GM13976 (cell line): ENCODE measurements around the gene GRM1.

ENCODE experiments used
- DNase-seq: peaks from one replicate; pipeline ENCODE4 v3.0.0; 2012; ENCODE audit warnings: low spot score
- in situ Hi-C: fragments of 300-500 bp; cut with MboI; formaldehyde crosslinking; loops from one replicate; pipeline ENCODE4 v1.12.0; 2022; ENCODE audit warnings: low sequenced_read_pairs, mixed read lengths, inconsistent platforms; ENCODE audit not compliant: unreplicated experiment
- TF ChIP-seq, protein P1 (sequence below): IDR thresholded peaks from 2 replicates; pipeline ENCODE4 v1.5.1; 2012; ENCODE audit warnings: borderline replicate concordance, mild to moderate bottlenecking; ENCODE audit not compliant: insufficient read depth; ENCODE audit errors: extremely low read depth, missing control alignments, control extremely low read depth

GRM1 gene

DNA sequence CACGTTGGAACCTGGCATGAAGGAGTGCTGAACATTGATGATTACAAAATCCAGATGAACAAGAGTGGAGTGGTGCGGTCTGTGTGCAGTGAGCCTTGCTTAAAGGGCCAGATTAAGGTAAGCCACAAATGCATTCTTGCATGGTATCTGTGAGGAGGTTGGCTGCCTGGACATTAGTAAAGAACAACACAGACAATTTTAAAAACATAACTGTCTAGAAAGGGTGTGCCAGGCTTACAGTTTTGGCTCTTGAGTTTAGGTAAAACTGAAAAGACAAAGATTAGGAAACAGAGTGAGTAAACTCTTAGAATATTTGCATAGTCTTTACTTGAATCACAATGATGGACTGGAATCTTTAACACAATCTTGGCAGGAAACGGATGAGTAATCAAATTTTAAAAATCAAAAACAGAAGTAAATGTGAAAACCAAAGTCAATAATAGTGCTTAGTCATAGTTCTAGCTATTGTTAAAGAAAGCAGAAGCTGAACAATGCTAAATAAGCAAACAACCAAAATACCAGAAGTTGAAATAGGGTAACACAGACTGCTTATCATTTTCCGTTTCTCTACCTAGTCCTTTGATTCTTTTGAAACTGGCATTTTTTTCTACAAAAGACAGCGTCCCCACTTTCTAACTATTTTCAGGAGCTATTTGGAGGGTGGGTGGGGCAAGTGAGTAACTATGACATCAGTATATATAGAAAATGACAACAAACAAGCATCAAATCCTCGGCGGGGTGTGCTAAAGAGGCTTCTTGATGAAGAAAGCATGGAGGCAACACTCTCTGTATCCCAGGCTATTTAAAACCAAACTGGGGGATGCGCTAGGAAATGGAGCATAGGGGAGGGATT, 328.9 kb downstream of the GRM1 start:
- in situ Hi-C loops: no loop called here
- no peak for DNase-seq
- TF ChIP-seq, protein P1, sequence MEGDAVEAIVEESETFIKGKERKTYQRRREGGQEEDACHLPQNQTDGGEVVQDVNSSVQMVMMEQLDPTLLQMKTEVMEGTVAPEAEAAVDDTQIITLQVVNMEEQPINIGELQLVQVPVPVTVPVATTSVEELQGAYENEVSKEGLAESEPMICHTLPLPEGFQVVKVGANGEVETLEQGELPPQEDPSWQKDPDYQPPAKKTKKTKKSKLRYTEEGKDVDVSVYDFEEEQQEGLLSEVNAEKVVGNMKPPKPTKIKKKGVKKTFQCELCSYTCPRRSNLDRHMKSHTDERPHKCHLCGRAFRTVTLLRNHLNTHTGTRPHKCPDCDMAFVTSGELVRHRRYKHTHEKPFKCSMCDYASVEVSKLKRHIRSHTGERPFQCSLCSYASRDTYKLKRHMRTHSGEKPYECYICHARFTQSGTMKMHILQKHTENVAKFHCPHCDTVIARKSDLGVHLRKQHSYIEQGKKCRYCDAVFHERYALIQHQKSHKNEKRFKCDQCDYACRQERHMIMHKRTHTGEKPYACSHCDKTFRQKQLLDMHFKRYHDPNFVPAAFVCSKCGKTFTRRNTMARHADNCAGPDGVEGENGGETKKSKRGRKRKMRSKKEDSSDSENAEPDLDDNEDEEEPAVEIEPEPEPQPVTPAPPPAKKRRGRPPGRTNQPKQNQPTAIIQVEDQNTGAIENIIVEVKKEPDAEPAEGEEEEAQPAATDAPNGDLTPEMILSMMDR: no peak

DNA sequence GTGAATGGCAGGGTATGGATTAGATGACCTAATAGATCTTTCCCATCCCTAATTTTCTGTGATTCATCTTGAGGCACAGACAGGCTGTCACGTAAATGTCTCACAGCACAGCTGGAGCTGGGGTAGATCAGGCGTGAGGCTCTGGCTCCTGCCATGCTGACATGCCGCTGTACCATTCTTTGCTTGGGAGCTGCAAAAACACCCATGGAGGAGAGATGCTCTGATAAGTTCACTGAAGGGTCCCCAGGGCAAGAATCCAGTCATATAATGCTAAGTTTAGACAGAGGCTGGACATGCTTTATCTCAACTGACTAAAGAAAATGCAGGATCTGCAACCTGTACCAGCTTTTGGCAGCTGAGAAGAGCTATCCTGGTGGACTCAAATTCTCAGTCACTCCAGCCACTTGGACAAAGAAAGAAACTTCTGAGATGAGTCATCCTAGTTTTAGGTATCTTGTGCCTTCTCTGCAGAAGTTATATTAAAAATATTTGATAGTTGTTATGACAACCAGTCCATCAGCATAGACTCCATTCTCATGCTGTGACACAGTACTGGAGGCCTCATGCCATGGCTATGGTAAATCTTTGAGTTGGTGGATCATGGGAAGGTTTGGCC, 329.7 kb downstream of the GRM1 start:
- TF ChIP-seq, protein P1: no peak
- no peak for DNase-seq
- in situ Hi-C loops: no loop called here

DNA sequence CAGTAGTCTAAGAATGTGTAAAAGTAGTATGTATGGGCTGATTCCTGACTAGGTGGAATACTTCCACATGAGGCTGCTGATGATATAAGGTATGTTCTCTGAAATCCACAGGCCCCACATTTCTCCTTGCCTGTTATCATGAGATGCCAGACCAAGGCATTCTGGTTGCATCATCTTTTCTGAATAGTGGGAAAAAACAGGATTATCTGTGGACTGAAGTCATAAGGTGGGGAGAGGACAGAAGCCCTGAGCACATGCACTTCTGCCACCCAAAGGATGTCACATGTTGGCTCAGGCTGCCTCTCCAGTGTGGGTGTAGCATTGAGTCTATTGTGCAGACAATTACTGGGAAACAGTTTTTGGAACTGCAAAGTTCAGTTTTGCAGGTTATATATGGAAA, 330.3 kb downstream of the GRM1 start:
- in situ Hi-C loops: no loop called here
- TF ChIP-seq, protein P1: no peak
- DNase-seq: no peak

DNA sequence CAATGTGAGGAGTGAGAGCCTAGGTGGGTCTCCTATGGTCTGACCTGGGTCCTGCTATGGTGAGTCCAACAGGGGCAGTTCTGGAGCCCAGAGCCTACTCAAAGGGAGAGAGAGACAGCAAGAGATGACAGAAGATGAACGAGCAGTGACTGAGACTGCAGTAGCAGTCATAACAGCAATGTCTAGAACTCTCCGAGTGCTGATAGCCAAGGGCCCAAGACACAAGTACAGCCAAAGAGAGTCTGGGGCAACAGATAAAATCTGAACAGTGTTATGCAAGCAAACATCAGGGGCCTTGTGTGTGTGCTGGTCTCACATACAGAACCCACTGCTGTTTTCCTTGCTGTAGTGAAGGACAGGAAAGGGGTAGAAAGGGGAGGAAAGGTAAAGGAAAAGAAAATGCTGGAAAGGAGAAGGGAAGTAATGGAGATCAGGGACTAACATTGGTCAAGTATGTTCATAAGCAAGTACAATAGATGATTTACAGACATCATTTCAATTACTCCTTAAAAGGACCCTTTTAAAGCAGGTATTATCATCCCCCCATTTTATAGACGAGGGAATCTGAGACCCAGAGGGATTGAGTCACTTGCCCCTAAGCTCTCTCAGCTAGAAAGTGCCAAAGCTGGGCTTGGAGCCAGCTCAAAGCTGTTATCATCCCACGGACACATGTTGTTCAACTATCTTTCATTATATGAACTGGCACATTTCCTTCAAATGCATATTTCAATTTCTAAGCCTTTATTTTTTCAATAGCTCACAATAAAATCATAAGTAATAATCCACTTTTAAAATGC, 332.5 kb downstream of the GRM1 start:
- in situ Hi-C loops: no loop called here
- TF ChIP-seq, protein P1: no peak
- DNase-seq: no peak

DNA sequence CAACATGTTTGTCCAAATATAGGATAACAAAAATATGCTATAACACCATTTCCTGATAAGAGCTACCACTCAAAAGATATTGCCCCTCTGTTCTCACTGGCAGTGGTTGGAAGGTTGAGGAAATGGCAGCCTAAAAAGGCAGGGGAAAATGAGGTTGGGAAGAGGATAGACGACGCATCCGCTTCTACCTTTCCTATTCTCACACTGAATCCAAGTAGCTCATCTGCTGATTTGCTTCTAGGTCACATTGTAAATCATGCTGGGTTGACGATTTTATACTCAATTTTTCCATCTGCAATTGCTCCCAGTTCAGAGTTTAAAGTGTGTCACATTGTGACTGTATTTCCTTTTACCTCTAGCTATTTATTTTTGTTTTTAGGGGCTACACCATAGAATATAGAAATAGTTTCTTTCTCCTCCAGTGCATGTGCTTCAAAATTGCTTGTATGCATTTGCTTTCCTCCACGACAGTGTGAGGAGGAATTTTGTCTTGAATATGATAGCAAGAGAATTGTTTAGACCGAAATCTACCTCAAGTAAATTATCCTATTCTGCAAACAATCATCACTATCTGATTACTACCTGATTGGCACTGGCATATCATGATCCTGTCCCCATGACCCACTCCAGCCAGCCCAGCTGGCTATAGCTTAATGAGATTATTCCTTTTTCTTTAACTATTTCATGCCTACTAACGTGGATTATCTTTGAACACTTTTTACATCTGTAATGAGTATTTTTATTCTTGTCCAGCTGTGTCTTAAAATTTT, 335.2 kb downstream of the GRM1 start:
- TF ChIP-seq, protein P1: no peak
- no peak for DNase-seq
- in situ Hi-C loops: no loop called here
